HG03135 (cell line): Measurements from ENCODE around the gene KSR2.
"Not testable (repeated sequence)": the region's sequence is repeated elsewhere in the genome, so short reads cannot be mapped to it uniquely, and the experiment has no call there.

Source experiments
- ATAC-seq: cut with Tn5 transposase; IDR thresholded peaks from one replicate; pipeline ENCODE4 v1.9.1; 2021; ENCODE audit warnings: mild to moderate bottlenecking, moderate library complexity; ENCODE audit not compliant: unreplicated experiment

Gene KSR2

DNA sequence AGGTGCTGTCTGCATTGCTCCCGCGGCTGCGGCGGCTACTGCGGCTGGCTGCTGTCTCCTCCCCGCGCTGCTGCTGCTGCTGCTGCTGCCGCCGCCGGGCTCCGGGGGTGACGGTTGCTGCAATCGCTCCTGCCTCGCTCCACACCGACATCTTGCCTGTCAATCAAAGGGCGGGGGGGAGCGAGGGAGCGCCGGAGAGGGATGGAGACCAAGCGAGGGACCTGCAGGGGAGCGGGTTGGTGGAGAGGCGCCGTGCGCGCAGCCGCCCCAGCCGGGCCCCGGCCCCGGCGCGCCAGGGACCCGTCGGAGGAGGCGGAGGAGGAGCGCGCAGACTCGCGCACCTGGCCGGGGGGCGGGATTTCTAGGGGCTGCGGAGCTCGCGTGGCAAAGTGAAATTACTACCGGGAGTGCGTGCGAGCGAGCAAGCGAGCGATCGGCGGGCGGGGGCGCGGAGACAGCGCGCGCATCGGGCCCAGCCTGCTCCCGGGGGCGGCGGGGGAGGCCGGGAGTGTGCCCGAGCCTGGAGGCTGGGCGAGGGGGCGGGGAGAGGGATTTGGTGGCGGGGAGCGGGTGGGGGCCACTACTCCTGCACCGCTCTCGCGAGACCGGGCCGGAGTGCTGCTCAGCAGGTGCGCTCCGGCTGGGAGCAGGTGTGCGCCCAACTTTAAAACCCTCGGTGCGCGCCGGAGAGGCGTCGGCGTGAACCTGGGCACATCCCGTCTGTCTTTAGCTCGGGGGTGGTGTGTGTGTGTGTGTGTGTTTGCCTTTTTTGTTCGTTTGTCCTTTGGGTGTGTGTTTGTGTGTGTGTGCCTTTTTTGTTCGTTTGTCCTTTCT, at the start of gene KSR2:
TSS of gene KSR2 (minus strand) at position 165 of the 834 bp plus-strand sequence. CDS start 735 bp downstream, outside the sequence.
- peak; percentile 54 for ATAC-seq

DNA sequence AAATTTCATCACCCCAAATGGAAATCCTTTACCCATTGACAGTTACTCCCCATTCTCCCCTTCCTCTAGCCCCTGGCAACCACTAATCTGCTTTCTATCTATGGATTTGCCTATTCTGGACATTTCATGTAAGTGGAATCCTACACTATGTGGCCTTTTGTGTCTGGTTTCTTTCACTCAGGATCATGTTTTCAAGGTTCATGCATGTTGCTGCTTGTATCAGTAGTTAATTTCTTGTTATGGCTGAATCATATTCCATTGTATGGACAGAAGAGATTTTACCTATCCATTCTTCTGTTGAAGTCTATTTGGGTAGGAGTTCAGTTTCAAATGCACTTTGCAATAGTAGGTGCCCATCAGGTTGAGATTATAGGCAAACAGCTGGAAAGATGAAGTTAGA, 49.1 kb upstream of the KSR2 start:
- no peak for ATAC-seq

DNA sequence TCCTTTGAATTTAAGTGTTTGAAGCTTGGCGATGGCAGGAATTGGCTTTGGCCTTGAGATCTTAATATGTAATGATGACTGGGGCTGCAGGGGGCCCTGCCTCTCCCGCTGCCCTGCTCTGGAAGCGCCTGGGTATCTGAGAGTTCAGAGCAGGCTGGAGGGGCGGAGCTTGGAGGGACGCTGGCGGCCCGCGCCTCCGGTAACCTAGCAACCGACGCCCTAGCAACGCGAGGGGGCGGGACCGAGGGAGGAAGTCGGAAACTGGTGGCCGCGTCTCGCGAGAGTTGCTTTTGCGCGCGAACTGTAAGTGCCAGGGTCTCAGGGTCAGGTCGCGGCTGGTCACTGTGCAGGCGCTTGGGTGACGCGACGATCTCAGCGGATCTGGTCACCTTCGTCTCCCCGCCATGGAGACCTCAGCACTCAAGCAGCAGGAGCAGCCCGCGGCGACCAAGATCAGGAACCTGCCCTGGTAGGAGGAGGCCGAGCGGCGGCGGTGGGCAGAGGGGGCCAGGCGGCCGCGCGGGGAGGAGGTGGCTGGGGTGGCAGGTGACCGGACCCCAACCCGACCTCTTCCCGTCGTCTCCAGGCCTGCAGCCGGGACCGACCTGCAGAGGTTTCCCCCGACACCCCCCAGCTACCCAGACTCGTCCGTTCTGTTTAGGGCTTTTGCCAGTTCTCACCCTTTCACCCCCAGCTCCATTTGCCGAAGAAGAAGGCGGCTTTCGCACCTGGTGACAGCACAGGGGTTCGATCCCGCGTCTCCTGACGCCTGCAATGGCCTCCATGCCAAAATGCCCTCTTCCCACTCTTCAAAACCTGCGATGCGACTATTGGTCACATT, 47.9 kb upstream of the KSR2 start, which contains the start of gene RFC5:
TSS of gene RFC5 (plus strand) at position 280 of the 841 bp plus-strand sequence. CDS start at position 405, 125 bp downstream.
- peak; percentile 96 for ATAC-seq

DNA sequence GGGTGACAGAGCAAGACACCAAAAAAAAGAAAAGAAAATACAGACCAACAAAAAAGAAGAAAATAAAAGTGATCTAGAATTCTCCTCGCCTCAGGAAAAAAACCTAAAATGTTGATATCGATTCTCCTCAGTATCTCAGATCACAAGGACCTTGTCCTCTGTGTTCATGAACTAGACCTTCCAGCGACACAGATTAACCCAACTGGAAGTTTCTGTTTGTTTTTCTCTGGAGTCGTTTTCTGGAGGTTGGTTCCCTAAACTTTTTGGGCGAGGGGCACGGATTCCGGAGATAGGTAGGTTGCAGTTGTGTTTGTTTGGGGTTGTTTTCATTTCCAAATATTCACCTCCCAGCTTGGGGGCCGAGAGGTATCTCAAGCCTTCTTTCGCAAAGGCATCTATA, 47.2 kb upstream of the KSR2 start:
- peak; percentile 9 for ATAC-seq

DNA sequence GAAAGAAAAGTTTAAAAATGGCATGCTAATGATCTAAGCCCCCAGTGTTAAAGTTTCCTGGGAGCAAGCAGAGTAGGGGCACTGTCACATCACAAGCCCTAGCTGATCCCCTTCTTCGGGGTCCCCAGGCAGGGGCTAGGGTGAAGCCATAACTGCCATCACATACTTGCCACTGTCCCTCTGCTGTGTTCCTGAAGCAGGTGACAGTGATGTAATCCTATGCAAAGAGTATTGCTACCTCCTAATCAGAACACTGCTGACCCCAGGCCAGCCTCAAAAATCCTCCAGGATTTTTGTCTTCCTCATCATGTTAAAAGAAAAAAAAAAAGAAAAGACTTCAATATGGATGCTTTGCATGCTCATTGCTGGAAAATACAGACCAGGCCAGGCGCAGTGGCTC, 46.5 kb upstream of the KSR2 start:
- no peak for ATAC-seq

DNA sequence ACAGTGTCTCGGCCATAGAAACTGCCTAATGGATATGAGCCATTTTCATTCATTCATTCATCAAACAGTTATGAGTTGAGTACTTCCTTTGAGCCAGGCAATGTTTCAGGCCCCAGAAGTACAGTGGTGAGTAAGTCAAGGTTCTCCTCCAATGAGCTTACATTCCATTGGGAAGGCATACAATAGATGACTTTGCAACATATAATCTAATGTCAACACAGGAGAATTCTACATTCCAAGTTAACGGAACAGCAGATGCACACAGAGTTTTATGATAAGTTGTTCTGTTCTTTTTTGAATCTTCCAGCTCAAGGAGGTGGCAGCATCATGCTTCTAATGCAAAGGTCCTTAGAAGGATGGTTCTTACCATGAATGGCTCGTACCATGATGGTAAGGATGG, 44.5 kb upstream of the KSR2 start:
- no peak for ATAC-seq

DNA sequence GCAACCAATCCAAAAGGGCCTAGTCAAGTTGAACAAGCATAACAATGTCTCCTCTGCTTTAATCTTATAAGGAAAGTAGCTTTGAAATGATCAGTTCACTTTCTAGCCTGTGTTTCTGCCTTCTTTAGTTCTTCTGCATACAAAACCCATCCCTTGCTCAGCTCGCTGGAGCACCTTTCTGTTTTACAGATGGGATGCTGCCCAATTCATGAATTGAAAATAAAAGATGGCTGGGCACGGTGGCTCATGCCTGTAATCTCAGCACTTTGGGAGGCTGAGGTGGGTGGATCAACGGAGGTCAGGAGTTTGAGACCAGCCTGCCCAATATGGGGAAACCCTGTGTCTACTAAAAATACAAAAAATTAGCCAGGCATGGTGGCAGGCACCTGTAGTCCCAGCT, 43.2 kb upstream of the KSR2 start:
- no peak for ATAC-seq

DNA sequence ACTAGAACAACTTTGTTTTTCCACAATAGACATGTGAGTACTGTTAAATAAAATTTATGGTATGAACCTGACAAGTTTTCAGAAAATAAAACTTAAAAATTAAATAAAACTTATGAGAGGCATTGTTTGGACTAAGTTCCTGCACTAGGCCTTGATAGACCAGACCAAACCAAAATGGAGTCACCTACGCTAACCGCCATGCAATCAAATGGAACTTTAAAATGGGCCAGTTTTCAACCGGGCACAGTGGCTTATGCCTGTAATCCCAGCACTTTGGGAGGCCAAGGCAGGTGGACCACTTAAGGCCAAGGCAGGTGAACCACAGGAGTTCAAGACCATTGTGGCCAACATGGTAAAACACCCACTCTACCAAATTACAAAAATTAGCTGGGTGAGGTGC, 42.6 kb upstream of the KSR2 start:
- ATAC-seq = no peak

DNA sequence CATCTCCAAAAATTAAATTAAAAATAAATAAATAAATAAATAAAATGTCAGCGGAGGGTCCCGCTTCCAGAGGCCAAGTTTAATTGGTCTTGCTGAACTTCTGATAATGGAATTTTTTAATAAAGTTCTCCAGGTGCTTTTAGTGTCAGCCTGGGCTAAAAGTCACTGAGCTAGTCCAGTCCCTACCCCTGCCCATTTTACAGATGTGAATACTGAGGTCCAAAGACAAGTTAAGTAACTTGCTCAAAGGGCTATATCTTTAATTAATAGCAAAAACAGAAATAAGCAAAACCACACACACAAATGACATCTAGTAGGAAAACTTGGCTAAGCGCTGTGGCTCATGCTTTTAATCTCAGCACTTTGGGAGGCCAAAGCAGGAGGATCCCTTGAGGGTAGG, 42.1 kb upstream of the KSR2 start:
- ATAC-seq = no peak

DNA sequence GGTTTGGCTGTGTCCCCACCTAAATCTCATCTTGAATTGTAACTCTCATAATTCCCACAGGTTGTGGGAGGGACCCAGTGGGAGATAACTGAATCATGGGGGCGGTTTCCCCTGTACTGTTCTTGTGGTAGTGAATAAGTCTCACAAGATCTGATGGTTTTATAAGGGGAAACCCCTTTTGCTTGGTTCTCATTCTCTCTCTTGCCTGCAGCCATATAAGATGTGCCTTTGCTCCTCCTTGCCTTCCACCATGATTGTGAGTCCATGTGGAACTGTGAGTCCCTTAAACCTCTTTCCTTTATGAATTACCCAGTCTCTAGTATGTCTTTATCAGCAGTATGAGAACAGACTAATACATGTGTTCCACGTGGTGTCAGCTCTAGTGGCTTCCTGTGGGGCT, 31.0 kb upstream of the KSR2 start:
- not testable (repeated sequence) for ATAC-seq

DNA sequence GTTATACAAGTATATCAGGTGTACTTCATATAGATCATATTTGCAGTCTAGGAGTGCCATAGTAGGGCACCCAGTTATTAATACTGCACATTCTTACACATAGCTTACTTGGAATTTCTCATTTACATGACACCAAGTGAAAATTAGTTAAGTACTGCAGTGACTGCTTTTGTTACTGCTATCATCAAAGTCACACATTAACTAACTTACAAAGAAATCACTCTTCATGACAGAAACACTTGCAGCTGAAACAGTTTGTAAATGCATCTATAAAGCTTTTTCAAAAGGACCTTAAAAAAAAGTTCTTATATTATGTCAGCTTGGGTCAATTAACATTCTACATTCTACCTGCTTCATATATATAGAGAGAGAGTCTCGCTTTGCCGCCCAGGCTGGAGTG, 29.9 kb upstream of the KSR2 start:
- ATAC-seq = no peak

DNA sequence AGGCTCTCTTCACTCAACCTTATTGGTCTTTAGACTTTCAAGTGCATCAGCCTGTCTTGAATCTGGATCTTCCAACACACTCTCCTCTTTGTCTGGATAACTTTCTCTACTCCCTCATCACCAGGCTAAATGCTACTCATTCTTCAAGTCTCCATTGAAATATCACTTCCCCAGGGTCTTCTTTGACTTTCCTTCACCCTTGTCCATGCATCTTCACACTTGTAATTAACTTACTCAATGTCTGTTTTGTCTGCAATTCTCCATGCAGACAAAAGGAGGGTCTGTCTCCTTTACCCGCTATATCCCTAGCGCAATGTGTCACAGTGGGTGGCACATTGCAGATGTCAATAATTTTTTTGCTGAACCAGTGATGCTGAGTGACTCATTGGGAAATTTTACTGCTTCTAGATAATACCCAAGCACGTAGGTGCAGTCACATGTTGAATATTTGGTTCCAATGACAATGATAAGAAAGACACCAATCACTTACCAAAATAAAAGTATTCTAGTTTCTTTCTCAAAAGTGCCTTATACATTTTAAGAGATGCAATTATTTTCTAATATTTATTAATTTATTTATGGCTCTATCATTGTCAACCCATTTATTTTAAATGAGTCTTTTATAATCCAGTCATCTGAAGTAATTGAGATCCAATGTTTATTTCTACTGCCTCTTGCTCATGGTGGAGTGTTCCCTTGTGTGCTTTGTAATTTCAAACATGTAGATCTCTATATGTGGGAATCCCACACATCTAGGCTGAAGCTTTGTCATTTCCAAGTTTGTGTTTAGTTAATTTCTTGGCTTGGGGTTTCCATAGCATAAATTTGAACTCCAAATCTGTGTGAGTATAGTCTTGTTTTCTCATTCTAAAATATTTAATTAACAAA, 26.0 kb upstream of the KSR2 start:
- ATAC-seq = no peak

DNA sequence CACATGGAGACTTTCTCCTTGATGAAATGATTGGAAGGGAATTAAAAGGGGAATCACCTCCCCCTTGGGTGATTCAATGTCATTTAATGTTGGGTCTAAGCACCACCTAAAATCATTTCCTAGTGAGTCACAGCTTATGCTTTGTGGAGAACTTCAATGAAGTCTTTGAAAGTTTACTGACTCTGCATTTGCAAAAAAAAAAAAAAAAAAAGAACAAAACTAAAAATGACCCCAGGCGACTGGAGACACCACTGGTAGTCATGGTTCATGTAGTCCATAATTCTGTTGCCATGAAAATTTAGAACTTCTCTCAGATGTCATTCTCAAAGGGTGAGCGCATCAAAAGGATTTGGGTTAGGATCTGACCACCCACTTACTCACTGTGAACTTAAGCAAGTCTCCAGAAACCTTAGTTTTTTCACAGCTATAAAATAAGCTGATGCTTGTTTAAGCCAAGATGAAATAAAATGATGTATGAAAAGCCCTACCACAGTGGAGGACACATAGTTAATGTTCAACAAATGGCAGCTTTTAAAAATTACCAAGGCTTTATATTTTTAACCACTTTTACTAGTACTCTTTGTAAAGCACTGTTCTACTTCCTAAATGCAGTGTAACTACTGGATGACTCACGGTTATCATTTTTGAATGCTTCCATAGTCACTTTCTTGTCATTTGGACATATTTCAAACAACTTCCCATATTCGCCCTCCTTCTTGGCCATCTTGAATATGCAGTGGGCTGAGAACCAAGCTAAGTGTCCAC, 18.1 kb upstream of the KSR2 start:
- no peak for ATAC-seq

DNA sequence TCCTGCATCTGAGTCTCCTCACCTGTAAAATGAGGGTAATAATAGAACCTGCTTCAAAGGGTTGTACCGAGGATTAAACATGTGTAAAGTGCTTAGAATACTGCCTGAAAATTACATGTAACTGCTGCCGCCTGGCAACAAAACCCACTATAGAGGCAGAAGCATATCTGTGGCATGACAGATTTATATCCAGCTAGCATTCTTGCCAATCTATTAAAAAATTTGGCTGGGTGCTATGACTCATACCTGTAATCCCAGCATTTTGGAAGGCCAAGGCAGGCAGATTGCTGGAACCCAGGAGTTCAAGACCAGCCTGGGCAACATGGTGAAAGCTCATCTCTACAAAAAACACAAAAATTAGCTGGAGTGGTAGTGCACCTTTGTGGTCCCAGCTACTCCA, 16.4 kb upstream of the KSR2 start:
- ATAC-seq = no peak

DNA sequence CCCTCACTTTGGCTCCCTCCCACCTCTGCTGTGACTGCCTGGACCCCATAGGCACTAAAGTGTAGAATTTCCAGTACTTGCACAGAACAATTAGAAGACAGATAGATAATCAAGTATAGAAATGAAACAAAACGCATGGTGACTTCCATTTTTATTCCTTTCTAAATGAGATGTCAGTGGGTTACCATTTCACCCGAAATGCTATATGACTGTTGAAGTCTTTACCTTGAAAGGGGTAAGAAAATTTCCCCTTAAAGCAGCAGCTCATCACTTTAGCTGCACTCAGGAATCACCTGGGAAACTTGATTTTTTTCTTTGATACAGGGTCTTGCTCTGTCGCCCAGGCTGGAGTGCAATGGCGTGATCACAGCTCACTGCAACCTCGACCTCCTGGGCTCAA, 12.5 kb upstream of the KSR2 start:
- ATAC-seq = no peak

DNA sequence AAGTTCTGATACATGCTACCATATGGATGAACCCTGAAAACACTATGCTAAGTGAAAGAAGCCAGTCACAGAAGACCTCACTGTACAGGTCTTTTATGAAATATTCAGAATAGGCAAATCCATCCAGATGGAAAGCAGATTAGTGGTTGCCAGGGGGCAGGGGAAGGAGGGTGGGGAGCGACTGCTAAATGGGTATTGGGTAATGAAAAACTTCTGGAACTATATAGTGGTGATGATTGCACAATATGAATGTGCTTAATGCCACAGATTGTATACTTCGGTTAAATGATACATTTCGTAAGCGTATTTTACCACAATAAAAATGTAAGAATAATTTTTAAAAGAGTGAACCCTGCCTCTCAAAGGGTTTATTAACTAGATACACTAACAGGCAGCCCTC, 11.8 kb upstream of the KSR2 start:
- ATAC-seq = no peak

DNA sequence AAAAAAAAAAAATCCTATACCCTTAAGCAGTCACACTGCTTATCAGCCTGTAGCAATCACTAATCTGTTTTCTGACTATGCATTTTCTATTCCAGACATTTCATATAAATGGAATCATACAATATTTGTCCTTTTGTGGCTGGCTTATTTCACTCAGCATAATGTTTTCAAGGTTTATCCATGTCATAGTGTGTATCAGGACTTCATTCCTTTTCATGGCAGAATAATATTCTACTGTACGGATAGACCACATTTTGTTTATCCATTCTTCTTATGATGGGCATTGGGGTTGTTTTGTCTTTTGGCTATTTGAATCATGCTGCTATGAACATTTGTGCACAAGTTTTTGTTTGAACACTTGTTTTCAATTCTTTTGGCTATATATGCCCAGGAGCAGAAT, 8.6 kb upstream of the KSR2 start:
- no peak for ATAC-seq

DNA sequence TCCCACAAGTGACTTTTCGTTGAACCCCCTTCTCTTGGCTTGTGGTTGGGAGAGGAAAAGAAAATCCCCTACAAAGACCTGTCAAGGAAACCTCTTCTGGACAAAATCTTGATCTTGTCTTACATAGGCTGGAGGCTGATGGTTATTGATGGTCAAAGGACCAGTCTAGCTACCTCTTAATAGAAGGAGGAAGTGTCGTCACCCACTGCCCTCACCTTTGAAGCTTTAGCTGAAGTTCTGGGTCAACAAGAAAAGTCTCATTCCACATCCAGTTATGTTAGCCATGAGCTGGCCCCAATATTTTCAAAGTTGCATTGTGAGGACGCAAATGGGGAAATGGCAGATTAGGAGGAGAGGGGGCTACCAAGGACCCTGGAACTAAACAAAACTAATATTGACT, 6.2 kb upstream of the KSR2 start:
- ATAC-seq = no peak

DNA sequence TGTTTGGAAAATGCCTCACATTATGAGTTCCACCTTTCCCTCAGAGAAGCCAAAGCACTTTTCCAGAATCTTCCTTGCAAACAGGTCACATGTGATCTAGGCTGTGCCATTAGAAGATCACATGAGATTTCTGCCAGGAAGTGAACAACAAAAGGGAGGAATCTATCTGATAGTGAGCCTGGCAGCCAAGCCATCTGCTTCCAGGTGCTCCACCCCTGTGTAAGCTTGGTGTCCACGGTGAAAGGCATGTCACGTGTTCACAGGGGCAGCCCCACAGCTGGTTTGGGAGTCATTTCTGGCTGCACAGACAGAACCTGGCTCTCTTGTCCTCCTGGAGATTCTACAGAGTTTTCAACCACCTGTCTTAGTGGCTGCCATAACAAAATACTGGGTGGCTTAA, 3.5 kb upstream of the KSR2 start:
- ATAC-seq = no peak

DNA sequence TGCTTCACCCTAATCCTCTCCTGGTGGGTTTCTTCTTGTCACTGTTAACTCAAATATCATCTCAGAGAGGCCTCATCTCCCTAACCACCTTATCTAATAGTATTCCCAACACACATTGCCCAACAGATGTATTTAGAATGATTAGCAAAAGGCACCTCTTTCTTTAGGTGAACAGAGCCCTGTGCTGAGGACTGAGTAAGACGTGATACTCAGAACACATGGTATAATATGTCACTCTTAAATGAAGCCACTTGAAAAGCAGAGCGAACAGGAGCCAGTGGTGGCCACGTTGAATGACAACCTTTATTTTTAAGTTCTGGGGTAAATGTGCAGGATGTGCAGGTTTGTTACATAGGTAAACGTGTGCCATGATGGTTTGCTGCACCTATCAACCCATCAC, 1.5 kb upstream of the KSR2 start:
- no peak for ATAC-seq
